Measurements from ENCODE around the gene PEX1.

DNA sequence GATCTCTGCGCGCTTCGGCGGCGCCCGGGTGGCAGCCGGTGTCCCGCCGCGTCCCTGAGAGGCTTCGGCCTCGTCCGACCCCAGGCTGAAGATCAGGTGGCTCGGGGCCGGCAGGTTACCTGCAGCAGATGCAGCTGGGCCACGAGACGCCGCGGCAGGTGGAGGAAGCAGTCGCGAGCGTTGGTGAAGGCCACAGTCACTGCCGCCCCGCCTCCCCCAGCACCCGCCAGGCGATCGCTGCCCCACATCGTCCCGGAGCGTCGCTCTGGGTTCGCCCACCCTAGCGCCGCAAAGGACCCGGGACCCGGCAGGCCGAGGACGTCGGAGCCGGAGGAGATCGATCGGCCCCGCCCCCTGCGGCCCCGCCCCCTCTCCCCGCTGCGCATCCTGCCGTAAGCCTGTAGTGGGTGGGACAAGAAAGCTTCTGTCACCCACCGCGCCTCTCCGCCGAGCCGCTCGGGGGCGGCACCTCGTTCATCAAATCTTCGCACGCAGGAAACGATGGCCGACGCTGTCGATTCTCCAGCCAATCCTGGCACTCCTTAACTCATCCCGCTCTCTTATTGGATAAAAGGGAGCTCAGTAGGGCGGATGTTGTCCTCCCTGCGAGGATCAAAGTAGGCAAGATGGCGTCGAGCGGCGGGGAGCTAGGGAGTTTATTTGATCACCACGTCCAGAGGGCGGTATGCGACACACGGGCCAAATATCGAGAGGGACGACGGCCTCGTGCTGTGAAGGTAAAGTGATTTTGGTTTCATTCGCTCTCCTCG is at the start of gene PEX1, which contains the start of gene RBM48:
- no peak for TF ChIP-seq EZH2phosphoT487 (IDR thresholded peaks at IDR 0.05; ENCODE audit: low read depth)
- TF ChIP-seq, protein P1, sequence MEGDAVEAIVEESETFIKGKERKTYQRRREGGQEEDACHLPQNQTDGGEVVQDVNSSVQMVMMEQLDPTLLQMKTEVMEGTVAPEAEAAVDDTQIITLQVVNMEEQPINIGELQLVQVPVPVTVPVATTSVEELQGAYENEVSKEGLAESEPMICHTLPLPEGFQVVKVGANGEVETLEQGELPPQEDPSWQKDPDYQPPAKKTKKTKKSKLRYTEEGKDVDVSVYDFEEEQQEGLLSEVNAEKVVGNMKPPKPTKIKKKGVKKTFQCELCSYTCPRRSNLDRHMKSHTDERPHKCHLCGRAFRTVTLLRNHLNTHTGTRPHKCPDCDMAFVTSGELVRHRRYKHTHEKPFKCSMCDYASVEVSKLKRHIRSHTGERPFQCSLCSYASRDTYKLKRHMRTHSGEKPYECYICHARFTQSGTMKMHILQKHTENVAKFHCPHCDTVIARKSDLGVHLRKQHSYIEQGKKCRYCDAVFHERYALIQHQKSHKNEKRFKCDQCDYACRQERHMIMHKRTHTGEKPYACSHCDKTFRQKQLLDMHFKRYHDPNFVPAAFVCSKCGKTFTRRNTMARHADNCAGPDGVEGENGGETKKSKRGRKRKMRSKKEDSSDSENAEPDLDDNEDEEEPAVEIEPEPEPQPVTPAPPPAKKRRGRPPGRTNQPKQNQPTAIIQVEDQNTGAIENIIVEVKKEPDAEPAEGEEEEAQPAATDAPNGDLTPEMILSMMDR (IDR thresholded peaks at IDR 0.05; ENCODE audit: low read depth, low read length) = peak; percentile 70

All from OCI-LY3 (cell line).